SU-DHL-6 (cell line): ENCODE measurements around the gene PFKL.

Source experiments
- H2AFZ ChIP-seq: fragments of 200-600 bp; sonication (generic); 2 replicates; pipeline ENCODE4 v1.6.1; 2014; ENCODE audit warnings: low read depth, mild to moderate bottlenecking, moderate library complexity, mixed read lengths, antibody characterized with exemption, low read length; ENCODE audit not compliant: severe bottlenecking
- H3F3A ChIP-seq: fragments of 200-600 bp; shearing (Covaris generic); 2 replicates; pipeline ENCODE4 v1.6.0; 2016; ENCODE audit warnings: antibody characterized with exemption, mild to moderate bottlenecking; ENCODE audit not compliant: insufficient read depth
- H3K27ac ChIP-seq: fragments of 200-600 bp; sonication (generic); 2 replicates; pipeline ENCODE4 v1.5.1; 2016; ENCODE audit warnings: low read depth, mild to moderate bottlenecking, low read length, moderate library complexity, mixed read lengths
- H3K27me3 ChIP-seq: fragments of 200-600 bp; sonication (generic), shearing (Covaris generic); 2 replicates; pipeline ENCODE4 v1.6.0; 2014; ENCODE audit warnings: mild to moderate bottlenecking, low read length
- H3K36me3 ChIP-seq: fragments of 200-600 bp; sonication (generic); 2 replicates; pipeline ENCODE4 v1.6.1; 2014; ENCODE audit warnings: mild to moderate bottlenecking, low read length, mixed read lengths
- H3K4me2 ChIP-seq: fragments of 300-600, 200-600 bp; shearing (Covaris generic), sonication (generic); 2 replicates; pipeline ENCODE4 v1.6.0; 2014; ENCODE audit warnings: low read length, low read depth, mild to moderate bottlenecking; ENCODE audit not compliant: poor library complexity, severe bottlenecking
- H3K4me3 ChIP-seq: fragments of 200-600 bp; sonication (generic); 2 replicates; pipeline ENCODE4 v1.5.1; 2014; ENCODE audit warnings: antibody characterized with exemption, low read length, mild to moderate bottlenecking, mixed read lengths; ENCODE audit not compliant: insufficient read depth, poor library complexity, severe bottlenecking
- H3K79me2 ChIP-seq: fragments of 200-600 bp; sonication (generic); 2 replicates; pipeline ENCODE4 v1.6.1; 2014; ENCODE audit warnings: mild to moderate bottlenecking, low read length, moderate library complexity; ENCODE audit not compliant: insufficient read depth
- H3K9ac ChIP-seq: fragments of 200-600 bp; sonication (generic); 2 replicates; pipeline ENCODE4 v1.7.0; 2014; ENCODE audit warnings: mild to moderate bottlenecking, low read length
- H3K9me2 ChIP-seq: fragments of 200-600 bp; sonication (generic); replicated peaks from 2 replicates; pipeline ENCODE4 v1.6.1; 2014; ENCODE audit warnings: low read length; ENCODE audit not compliant: insufficient read depth
- H3K9me3 ChIP-seq: fragments of 200-600 bp; sonication (generic); 2 replicates; pipeline ENCODE4 v1.6.1; 2014; ENCODE audit warnings: low read length, mixed read lengths; ENCODE audit not compliant: insufficient read depth
- H4K20me1 ChIP-seq: fragments of 200-600 bp; sonication (generic); 2 replicates; pipeline ENCODE4 v1.6.1; 2014; ENCODE audit warnings: low read depth, mild to moderate bottlenecking, antibody characterized with exemption, low read length, moderate library complexity, mixed read lengths
- EZH2phosphoT487 ChIP-seq: fragments of 200-600 bp; sonication (generic), shearing (Covaris generic); conservative IDR thresholded peaks from 2 replicates; pipeline ENCODE4 v1.6.1; 2018; ENCODE audit warnings: mild to moderate bottlenecking, antibody characterized with exemption, low read length, moderate library complexity, mixed read lengths
- TF ChIP-seq, protein P1 (sequence below): fragments of 200-600 bp; sonication (generic); IDR thresholded peaks from one replicate; pipeline ENCODE4 v1.5.1; 2017; ENCODE audit warnings: antibody characterized with exemption, mild to moderate bottlenecking, low read length, moderate library complexity; ENCODE audit not compliant: insufficient read depth, poor library complexity, severe bottlenecking

The PFKL gene

GRCh38 chr21:44312716-44313115, 12.9 kb downstream of the PFKL start:
- H4K20me1 ChIP-seq = no peaks in the 10 kb centered on the region
- TF ChIP-seq, protein P1, sequence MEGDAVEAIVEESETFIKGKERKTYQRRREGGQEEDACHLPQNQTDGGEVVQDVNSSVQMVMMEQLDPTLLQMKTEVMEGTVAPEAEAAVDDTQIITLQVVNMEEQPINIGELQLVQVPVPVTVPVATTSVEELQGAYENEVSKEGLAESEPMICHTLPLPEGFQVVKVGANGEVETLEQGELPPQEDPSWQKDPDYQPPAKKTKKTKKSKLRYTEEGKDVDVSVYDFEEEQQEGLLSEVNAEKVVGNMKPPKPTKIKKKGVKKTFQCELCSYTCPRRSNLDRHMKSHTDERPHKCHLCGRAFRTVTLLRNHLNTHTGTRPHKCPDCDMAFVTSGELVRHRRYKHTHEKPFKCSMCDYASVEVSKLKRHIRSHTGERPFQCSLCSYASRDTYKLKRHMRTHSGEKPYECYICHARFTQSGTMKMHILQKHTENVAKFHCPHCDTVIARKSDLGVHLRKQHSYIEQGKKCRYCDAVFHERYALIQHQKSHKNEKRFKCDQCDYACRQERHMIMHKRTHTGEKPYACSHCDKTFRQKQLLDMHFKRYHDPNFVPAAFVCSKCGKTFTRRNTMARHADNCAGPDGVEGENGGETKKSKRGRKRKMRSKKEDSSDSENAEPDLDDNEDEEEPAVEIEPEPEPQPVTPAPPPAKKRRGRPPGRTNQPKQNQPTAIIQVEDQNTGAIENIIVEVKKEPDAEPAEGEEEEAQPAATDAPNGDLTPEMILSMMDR = no peak
- no peak for TF ChIP-seq EZH2phosphoT487

GRCh38 chr21:44313451-44313850, 13.6 kb downstream of the PFKL start:
- Histone ChIP-seq H4K20me1 (no peaks in the 10 kb centered on the region), H2AFZ (no peak overlapping the region), H3K27ac (no peak overlapping the region), H3K9me3 (no peaks in the 10 kb centered on the region), H3F3A (no peaks in the 10 kb centered on the region), H3K27me3 (no peaks in the 10 kb centered on the region), H3K4me3 (no peak overlapping the region), H3K36me3 (no peaks in the 10 kb centered on the region), H3K4me2 (no peak overlapping the region), H3K9ac (no peak overlapping the region), H3K9me2 (no peaks in the 10 kb centered on the region), H3K79me2 (no peaks in the 10 kb centered on the region)
- TF ChIP-seq, protein P1 = no peak

More at GRCh38 chr21:44312716-44313115, 12.9 kb downstream of the PFKL start:
- Histone ChIP-seq H2AFZ (no peak overlapping the region), H3K36me3 (no peaks in the 10 kb centered on the region), H3K27ac (no peak overlapping the region), H3F3A (no peaks in the 10 kb centered on the region), H3K9me3 (no peaks in the 10 kb centered on the region), H3K4me2 (no peak overlapping the region), H3K4me3 (no peak overlapping the region), H3K9me2 (no peaks in the 10 kb centered on the region), H3K79me2 (no peaks in the 10 kb centered on the region), H3K9ac (no peak overlapping the region), H3K27me3 (no peaks in the 10 kb centered on the region)

GRCh38 chr21:44314128-44314527, 14.3 kb downstream of the PFKL start:
- no peak overlapping the region for H3K9ac ChIP-seq
- no peak overlapping the region for H3K4me2 ChIP-seq
- H3K27me3 ChIP-seq = no peaks in the 10 kb centered on the region
- no peaks in the 10 kb centered on the region for H4K20me1 ChIP-seq
- no peaks in the 10 kb centered on the region for H3K36me3 ChIP-seq
- H3F3A ChIP-seq = no peaks in the 10 kb centered on the region
- TF ChIP-seq, protein P1 = no peak
- TF ChIP-seq EZH2phosphoT487 = no peak
- no peak overlapping the region for H2AFZ ChIP-seq
- no peaks in the 10 kb centered on the region for H3K79me2 ChIP-seq
- no peak overlapping the region for H3K27ac ChIP-seq
- no peaks in the 10 kb centered on the region for H3K9me2 ChIP-seq
- no peaks in the 10 kb centered on the region for H3K9me3 ChIP-seq
- H3K4me3 ChIP-seq = no peak overlapping the region

DNA sequence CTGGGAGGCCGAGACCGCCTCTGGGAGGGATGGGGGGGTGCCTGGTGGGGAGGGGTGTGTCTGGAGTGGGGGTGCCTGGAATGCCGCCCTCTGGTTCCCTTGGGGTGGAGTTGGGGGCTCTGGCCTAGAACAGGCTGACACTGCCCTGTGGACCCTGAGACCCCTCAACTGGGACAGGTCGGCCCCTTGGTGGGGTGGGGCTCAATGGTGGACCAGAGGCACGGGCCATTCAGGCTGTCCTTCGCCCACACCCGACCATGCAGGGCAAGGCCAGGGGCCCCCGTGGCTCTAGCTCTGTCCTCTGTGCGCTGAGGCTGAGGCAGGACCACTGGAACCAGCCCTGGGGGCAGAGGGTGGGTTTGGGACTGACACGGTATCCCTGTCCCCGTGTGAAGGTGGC, 14.7 kb downstream of the PFKL start:
- no peaks in the 10 kb centered on the region for H3K36me3 ChIP-seq
- H3K9me3 ChIP-seq = no peaks in the 10 kb centered on the region
- no peaks in the 10 kb centered on the region for H3K27me3 ChIP-seq
- no peak overlapping the region for H3K4me2 ChIP-seq
- H3K79me2 ChIP-seq = no peaks in the 10 kb centered on the region
- no peak overlapping the region for H2AFZ ChIP-seq
- no peaks in the 10 kb centered on the region for H3K9me2 ChIP-seq
- no peak overlapping the region for H3K27ac ChIP-seq
- H3K4me3 ChIP-seq = no peak overlapping the region
- no peaks in the 10 kb centered on the region for H4K20me1 ChIP-seq
- TF ChIP-seq, protein P1 = no peak
- TF ChIP-seq EZH2phosphoT487 = no peak
- no peaks in the 10 kb centered on the region for H3F3A ChIP-seq
- H3K9ac ChIP-seq = no peak overlapping the region
